Measurements from ENCODE around the gene STIP1. TPM values are rescaled to one million over a fixed set of nuclear protein-coding genes. Genes with fewer than 3 reads are reported as not detected.
A peak's percentile ranks its signal among the peaks of the same experiment; 100 is the strongest.

Gene STIP1
- total and polyA plus RNA-seq, 9 of the 15 experiments (the other 6 are each of a cell fraction or from before 2014, with no cell fraction given): 58.1 to 465 (median 346) TPM

GRCh38 chr11:64201543-64201942 lies 15.6 kb downstream of the STIP1 start:
- Histone ChIP-seq H3K4me1 (replicated peaks in 1 of 2; ENCODE audit: control insufficient read depth in 2 of 2, insufficient read depth in 2 of 2, low read length in 2 of 2) (peaks cover 24 to 31% of the 10 kb centered on the region in 2 experiments; a peak in 4 of 5 replicates), H3K9me3 (replicated peaks; ENCODE audit: control insufficient read depth, insufficient read depth, low read depth, low read length) (no peaks in the 10 kb centered on the region), H3K9ac (ENCODE audit: insufficient read depth in 1 of 2, low read depth in 2 of 2, low read length in 2 of 2) (no peak overlapping the region), H3K27ac (ENCODE audit: extremely low read depth, low read depth, low read length) (no peak overlapping the region), H3K4me2 (ENCODE audit: insufficient read depth, low read length) (no peak overlapping the region), H3K4me3 (no peak overlapping the region), H3K27me3 (ENCODE audit: control insufficient read depth in 2 of 2, insufficient read depth in 2 of 2, low read length in 2 of 2) (no peaks in the 10 kb centered on the region), H3K9me1 (ENCODE audit: control insufficient read depth, insufficient read depth, low read length) (no peaks in the 10 kb centered on the region), H4K20me1 (replicated peaks; ENCODE audit: control insufficient read depth, insufficient read depth, low read length) (no peaks in the 10 kb centered on the region; the same call in 1 of the 2 replicates), H2AFZ (ENCODE audit: low read depth, low read length) (no peak overlapping the region), H3K79me2 (ENCODE audit: control insufficient read depth, insufficient read depth, low read length) (peaks cover 12% of the 10 kb centered on the region), H3K36me3 (ENCODE audit: control insufficient read depth, insufficient read depth, low read length) (peaks cover 92% of the 10 kb centered on the region)
- intact Hi-C loops (cut with micrococcal nuclease) (no loop called here), in situ Hi-C loops (cut with MboI) (no loop called here)
- CTCF ChIA-PET (ENCODE audit: low intra/inter-chr PET ratio): no interaction called here
- no TSS peak for BruUV-seq (replicated peaks)
- ATAC-seq (no peak), DNase-seq (ENCODE audit: extremely low read depth in 1 of 4, low spot score in 3 of 4) (no peak), FAIRE-seq (no peak)
- POLR2A ChIA-PET: interaction anchor here (0.6 to 8.2 kb wide), 5 partner anchors 13 to 101 kb away, joined by 3 to 68 read pairs (median 3); partner anchors contain the start of genes CATSPERZ, ESRRA and STIP1
- TF ChIP-seq FOXJ3 (CRISPR knock-in tag; IDR thresholded peaks at IDR 0.05) (no peak), FOXK2 (conservative IDR thresholded peaks at IDR 0.05 in 1 of 2, IDR thresholded peaks at IDR 0.05 in 1 of 2; ENCODE audit: low read depth in 2 of 2) (no peak), KDM5B (IDR thresholded peaks at IDR 0.05; ENCODE audit: insufficient replicate concordance, low read depth, low read length) (no peak), E2F1 (CRISPR knock-in tag; IDR thresholded peaks at IDR 0.05) (no peak), PKNOX1 (IDR thresholded peaks at IDR 0.05) (peak; percentile 14; the same call in 1 of the 2 replicates), LEF1 (IDR thresholded peaks at IDR 0.05) (no peak), CEBPB (tag; IDR thresholded peaks at IDR 0.05) (peak; percentile 50), ATF7 (IDR thresholded peaks at IDR 0.05) (no peak), ERF (CRISPR knock-in tag; IDR thresholded peaks at IDR 0.05) (no peak), PYGO2 (tag; IDR thresholded peaks at IDR 0.05) (no peak), ZNF407 (IDR thresholded peaks at IDR 0.05; ENCODE audit: low read depth) (no peak)
- WGBS (ENCODE audit: insufficient coverage, low coverage, missing lambda C conversion rate): 88% methylated on average over 3 of the region's 3 CpGs
